GM12878 (cell line): ENCODE data around the gene APLP1. TPM values are rescaled to one million over a fixed set of nuclear protein-coding genes. Genes with fewer than 3 reads are reported as not detected.

Source experiments
- ATAC-seq: fragments of 200-7000 bp; cut with Tn5 transposase; 3 replicates; pipeline ENCODE4 v1.9.1; 2020; ENCODE audit warnings: mild to moderate bottlenecking, moderate library complexity
- BruUV-seq: library from RNA; stranded (reverse); fragments of 400-500 nt; replicated peaks from 2 replicates; lab custom pipeline; 2021; lab: Mats Ljungman, UMichigan
- CTCF ChIA-PET: fragments of 300-600 bp; sonication (Branson Sonifier 250); formaldehyde crosslinking; extraction: SDS; loops from one replicate; lab custom pipeline; 2021; ENCODE audit warnings: inconsistent platforms; lab: Yijun Ruan, JAX
- POLR2A ChIA-PET: fragments of 350-600 bp; formaldehyde crosslinking; extraction: SDS; loops from one replicate; lab custom pipeline; 2021; ENCODE audit warnings: inconsistent platforms; lab: Charles Lee
- RAD21 ChIA-PET: fragments of 300-600 bp; sonication (Branson Sonifier 250); formaldehyde crosslinking; loops from one replicate; lab custom pipeline; 2023; ENCODE audit warnings: antibody characterized with exemption; ENCODE audit not compliant: unreplicated experiment; lab: Charles Lee
- SMC1A ChIA-PET: fragments of 300-600 bp; sonication (Branson Sonifier 250); formaldehyde crosslinking; loops from one replicate; lab custom pipeline; 2023; ENCODE audit not compliant: unreplicated experiment, uncharacterized antibody; lab: Charles Lee
- DNase-seq: peaks from one replicate; pipeline ENCODE4 v3.0.0-alpha.2; 2011; ENCODE audit warnings: low read depth, low spot score
- FAIRE-seq: peaks from 3 replicates; lab custom pipeline; 2011; peaks lifted over from hg19 to GRCh38; lab: Jason Lieb, UNC
- H2AFZ ChIP-seq: 2 replicates; pipeline ENCODE4 v1.6.0; 2011; ENCODE audit warnings: low read depth, low read length, control low read depth; ENCODE audit not compliant: control insufficient read depth
- H3K27ac ChIP-seq: 2 replicates; pipeline ENCODE4 v1.5.1; 2011; ENCODE audit warnings: control low read depth; ENCODE audit not compliant: control insufficient read depth, insufficient read depth
- H3K27me3 ChIP-seq, 2 experiments: replicated peaks in 1 of 2; 2 replicates each; pipeline versions ENCODE4 v1.6.0 to v1.6.1; 2011; ENCODE audit warnings: low read length in 1 of 2; ENCODE audit not compliant: control insufficient read depth in 2 of 2, insufficient read depth in 2 of 2
- H3K36me3 ChIP-seq, 2 experiments: 2 replicates each; pipeline ENCODE4 v1.5.1; 2011; ENCODE audit warnings: low read length in 1 of 2; ENCODE audit not compliant: control insufficient read depth in 2 of 2, insufficient read depth in 2 of 2
- H3K4me1 ChIP-seq: 2 replicates; pipeline ENCODE4 v1.6.1; 2011; ENCODE audit warnings: mild to moderate bottlenecking, low read length, moderate library complexity, mixed read lengths; ENCODE audit not compliant: control insufficient read depth, insufficient read depth
- H3K4me2 ChIP-seq: 2 replicates; pipeline ENCODE4 v1.6.0; 2011; ENCODE audit warnings: control low read depth; ENCODE audit not compliant: control insufficient read depth, insufficient read depth
- H3K4me3 ChIP-seq: fragments of 200-600 bp; sonication (generic); 2 replicates; pipeline ENCODE4 v1.5.1; 2016
- H3K79me2 ChIP-seq: 2 replicates; pipeline ENCODE4 v1.6.0; 2011; ENCODE audit warnings: low read length; ENCODE audit not compliant: control insufficient read depth, insufficient read depth
- H3K9ac ChIP-seq: 2 replicates; pipeline ENCODE4 v1.8.0; 2011; ENCODE audit warnings: low read length, control low read depth, mixed read lengths; ENCODE audit not compliant: control insufficient read depth, insufficient read depth
- H3K9me3 ChIP-seq: replicated peaks from 3 replicates; pipeline ENCODE4 v1.5.1; 2011; ENCODE audit warnings: mild to moderate bottlenecking, low read length; ENCODE audit not compliant: control insufficient read depth, insufficient read depth
- H4K20me1 ChIP-seq: 2 replicates; pipeline ENCODE4 v1.6.0; 2011; ENCODE audit not compliant: control insufficient read depth, insufficient read depth
- NRF1 ChIP-seq: conservative IDR thresholded peaks from 2 replicates; pipeline ENCODE4 v1.6.1; 2011; ENCODE audit warnings: mild to moderate bottlenecking, low read depth, low read length, improper control_type of control experiment
- RUNX3 ChIP-seq: IDR thresholded peaks from 2 replicates; pipeline ENCODE4 v1.6.1; 2012; ENCODE audit warnings: low read length, inconsistent platforms
- SMAD5 ChIP-seq: IDR thresholded peaks from 2 replicates; pipeline ENCODE4 v1.6.1; 2016; ENCODE audit warnings: antibody characterized with exemption, low read depth
- SP1 ChIP-seq: IDR thresholded peaks from one replicate; pipeline ENCODE4 v1.6.1; 2011; ENCODE audit warnings: low read depth, low read length
- TCF12 ChIP-seq: IDR thresholded peaks from 2 replicates; pipeline ENCODE4 v1.6.1; 2011; ENCODE audit warnings: low read depth, mild to moderate bottlenecking, low read length
- ZZZ3 ChIP-seq: IDR thresholded peaks from 2 replicates; pipeline ENCODE4 v1.6.1; 2011; ENCODE audit warnings: low read depth; ENCODE audit not compliant: control insufficient read depth, insufficient read length
- WGBS: methylation state at CpG from one replicate; pipeline ENCODE4 v1.1.6; 2016; ENCODE audit warnings: low lambda C conversion rate; ENCODE audit not compliant: insufficient replicate concordance, insufficient coverage; ENCODE audit errors: missing lambda C conversion rate; 5-methylcytosine and 5-hydroxymethylcytosine counted together
- in situ Hi-C: fragments of 300-500 bp; cut with MboI; formaldehyde crosslinking; loops from 9 replicates; pipeline ENCODE4 v1.14.3; 2018; ENCODE audit warnings: mixed read lengths
- intact Hi-C: fragments of 100-400 bp; cut with micrococcal nuclease; formaldehyde crosslinking; loops from one replicate; pipeline ENCODE4 v1.14.2; 2022; ENCODE audit not compliant: unreplicated experiment
- polyA plus RNA-seq, 11 experiments: library from polyadenylated mRNA; depleted of rRNA in 4 of 11; unstranded in 6 of 11; stranded (reverse) in 5 of 11; fragments of >200 nt; fragmentation: Nextera tagmentation in 4 of 11; fragmentation: Illumina TruSeq in 1 of 11; extraction: Ambion mirVana in 4 of 11; extraction: Trizol in 1 of 11; gene quantifications; 1 replicate in 1 of 11; 2 replicates in 10 of 11; pipeline versions ENCODE4 v1.2.1 to v1.2.3, GENCODE V29; 2011 to 2016; ENCODE audit warnings: inconsistent platforms in 2 of 11, missing spikeins in 2 of 11, low read depth in 1 of 11
- total RNA-seq, 4 experiments: library from RNA; depleted of rRNA in 3 of 4; stranded (reverse); fragments of >200 nt in 3 of 4; fragmentation: Illumina TruSeq in 1 of 4; extraction: Trizol in 1 of 4; gene quantifications; 2 replicates each; pipeline versions ENCODE4 v1.2.1 to v1.2.3, GENCODE V29; 2013 to 2021
- TF ChIP-seq, protein P1 (sequence below): fragments of 450-650 bp; IDR thresholded peaks from 2 replicates; pipeline ENCODE4 v1.6.1; 2016; ENCODE audit warnings: mild to moderate bottlenecking, moderate library complexity, borderline replicate concordance
- TF ChIP-seq, protein P2 (sequence below): IDR thresholded peaks from 2 replicates; pipeline ENCODE4 v1.6.1; 2012; ENCODE audit warnings: improper control_type of control experiment, low read depth, low read length; ENCODE audit not compliant: insufficient replicate concordance
- TF ChIP-seq, protein P3 (sequence below): fragments of 450-650 bp; IDR thresholded peaks from 2 replicates; pipeline ENCODE4 v1.6.1; 2018; ENCODE audit warnings: mild to moderate bottlenecking, low read depth, moderate library complexity; ENCODE audit not compliant: partially characterized antibody

The APLP1 gene
- total and polyA plus RNA-seq, 10 of the 15 experiments (the other 5 are each of a cell fraction or from before 2014, with no cell fraction given) = 0.07 to 2.2 (median 0.91) TPM; not detected in 1

DNA sequence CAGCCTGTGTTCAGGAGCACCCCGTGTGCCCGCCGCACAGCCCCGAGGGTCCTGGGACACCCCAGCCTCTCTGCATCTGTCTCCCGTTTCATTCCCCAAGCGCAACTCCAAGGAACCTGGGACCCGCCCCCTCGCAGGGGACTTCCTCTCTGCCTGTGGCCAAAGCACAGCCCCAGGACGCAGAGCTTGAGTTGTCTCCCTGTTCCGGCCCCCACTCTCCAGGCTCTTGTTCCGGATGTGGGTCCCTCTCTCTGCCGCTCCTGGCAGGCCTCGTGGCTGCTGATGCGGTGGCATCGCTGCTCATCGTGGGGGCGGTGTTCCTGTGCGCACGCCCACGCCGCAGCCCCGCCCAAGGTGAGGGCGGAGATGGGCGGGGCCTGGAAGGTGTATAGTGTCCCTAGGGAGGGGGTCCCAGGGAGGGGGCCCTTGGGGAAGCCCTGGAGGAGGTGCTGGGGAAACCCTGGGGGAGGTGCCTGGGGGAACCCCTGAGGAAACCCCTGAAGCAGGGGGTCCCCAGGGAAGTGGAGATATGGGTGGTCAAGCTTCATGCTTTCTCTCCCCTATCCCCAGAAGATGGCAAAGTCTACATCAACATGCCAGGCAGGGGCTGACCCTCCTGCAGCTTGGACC, 35.3 kb downstream of the APLP1 start:
- Histone ChIP-seq H3K79me2 (peaks cover 21% of the 10 kb centered on the region), H3K27me3 (no peaks in the 10 kb centered on the region), H3K36me3 (no peaks in the 10 kb centered on the region), H3K4me1 (peaks cover 39% of the 10 kb centered on the region), H3K9me3 (no peaks in the 10 kb centered on the region), H3K4me3 (peak overlapping the region; percentile 96), H3K27ac (peak overlapping the region; percentile 96), H3K4me2 (peak overlapping the region; percentile 98), H3K9ac (peak overlapping the region; percentile 82), H2AFZ (no peak overlapping the region), H4K20me1 (no peaks in the 10 kb centered on the region)
- no TSS peak for BruUV-seq
- DNase-seq = peak; percentile 84
- CTCF ChIA-PET = interaction anchor here (3.1 kb wide), 1 partner anchor 26 kb away, joined by 13 read pairs; no protein-coding TSS in a partner anchor
- in situ Hi-C loops (loop anchor here (10.0 kb wide), 1 partner anchor 569 kb away; no protein-coding TSS in a partner anchor), intact Hi-C loops (loop anchor here (5.0 kb wide), 1 partner anchor 191 kb away; no protein-coding TSS in a partner anchor)
- ATAC-seq = peak; percentile 70
- POLR2A ChIA-PET = interaction anchor here (0.6 to 2.4 kb wide), 8 partner anchors 10 to 207 kb away, joined by 3 to 22 read pairs (median 3); partner anchors contain the start of gene LIN37
- peak; percentile 78 for FAIRE-seq
- WGBS = under 1% methylated on average over 24 of the region's 24 CpGs
- SMC1A ChIA-PET = interaction anchor here (0.6 to 2.2 kb wide), 7 partner anchors 9 to 202 kb away, joined by 3 to 8 read pairs (median 3); no protein-coding TSS in a partner anchor
- RAD21 ChIA-PET = interaction anchor here (0.9 to 4.9 kb wide), 3 partner anchors 21 to 192 kb away, joined by 4 to 37 read pairs (median 4); no protein-coding TSS in a partner anchor
- TF ChIP-seq RUNX3 (peak; percentile 90), NRF1 (peak; percentile 26; the same call in 1 of the 2 replicates), TCF12 (peak; percentile 69; the same call in 1 of the 2 replicates), SMAD5 (no peak), ZZZ3 (no peak), SP1 (peak; percentile 74)
- TF ChIP-seq, protein P1, sequence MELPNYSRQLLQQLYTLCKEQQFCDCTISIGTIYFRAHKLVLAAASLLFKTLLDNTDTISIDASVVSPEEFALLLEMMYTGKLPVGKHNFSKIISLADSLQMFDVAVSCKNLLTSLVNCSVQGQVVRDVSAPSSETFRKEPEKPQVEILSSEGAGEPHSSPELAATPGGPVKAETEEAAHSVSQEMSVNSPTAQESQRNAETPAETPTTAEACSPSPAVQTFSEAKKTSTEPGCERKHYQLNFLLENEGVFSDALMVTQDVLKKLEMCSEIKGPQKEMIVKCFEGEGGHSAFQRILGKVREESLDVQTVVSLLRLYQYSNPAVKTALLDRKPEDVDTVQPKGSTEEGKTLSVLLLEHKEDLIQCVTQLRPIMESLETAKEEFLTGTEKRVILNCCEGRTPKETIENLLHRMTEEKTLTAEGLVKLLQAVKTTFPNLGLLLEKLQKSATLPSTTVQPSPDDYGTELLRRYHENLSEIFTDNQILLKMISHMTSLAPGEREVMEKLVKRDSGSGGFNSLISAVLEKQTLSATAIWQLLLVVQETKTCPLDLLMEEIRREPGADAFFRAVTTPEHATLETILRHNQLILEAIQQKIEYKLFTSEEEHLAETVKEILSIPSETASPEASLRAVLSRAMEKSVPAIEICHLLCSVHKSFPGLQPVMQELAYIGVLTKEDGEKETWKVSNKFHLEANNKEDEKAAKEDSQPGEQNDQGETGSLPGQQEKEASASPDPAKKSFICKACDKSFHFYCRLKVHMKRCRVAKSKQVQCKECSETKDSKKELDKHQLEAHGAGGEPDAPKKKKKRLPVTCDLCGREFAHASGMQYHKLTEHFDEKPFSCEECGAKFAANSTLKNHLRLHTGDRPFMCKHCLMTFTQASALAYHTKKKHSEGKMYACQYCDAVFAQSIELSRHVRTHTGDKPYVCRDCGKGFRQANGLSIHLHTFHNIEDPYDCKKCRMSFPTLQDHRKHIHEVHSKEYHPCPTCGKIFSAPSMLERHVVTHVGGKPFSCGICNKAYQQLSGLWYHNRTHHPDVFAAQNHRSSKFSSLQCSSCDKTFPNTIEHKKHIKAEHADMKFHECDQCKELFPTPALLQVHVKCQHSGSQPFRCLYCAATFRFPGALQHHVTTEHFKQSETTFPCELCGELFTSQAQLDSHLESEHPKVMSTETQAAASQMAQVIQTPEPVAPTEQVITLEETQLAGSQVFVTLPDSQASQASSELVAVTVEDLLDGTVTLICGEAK = peak; percentile 73; the same call in 1 of the 2 replicates
- TF ChIP-seq, protein P2, sequence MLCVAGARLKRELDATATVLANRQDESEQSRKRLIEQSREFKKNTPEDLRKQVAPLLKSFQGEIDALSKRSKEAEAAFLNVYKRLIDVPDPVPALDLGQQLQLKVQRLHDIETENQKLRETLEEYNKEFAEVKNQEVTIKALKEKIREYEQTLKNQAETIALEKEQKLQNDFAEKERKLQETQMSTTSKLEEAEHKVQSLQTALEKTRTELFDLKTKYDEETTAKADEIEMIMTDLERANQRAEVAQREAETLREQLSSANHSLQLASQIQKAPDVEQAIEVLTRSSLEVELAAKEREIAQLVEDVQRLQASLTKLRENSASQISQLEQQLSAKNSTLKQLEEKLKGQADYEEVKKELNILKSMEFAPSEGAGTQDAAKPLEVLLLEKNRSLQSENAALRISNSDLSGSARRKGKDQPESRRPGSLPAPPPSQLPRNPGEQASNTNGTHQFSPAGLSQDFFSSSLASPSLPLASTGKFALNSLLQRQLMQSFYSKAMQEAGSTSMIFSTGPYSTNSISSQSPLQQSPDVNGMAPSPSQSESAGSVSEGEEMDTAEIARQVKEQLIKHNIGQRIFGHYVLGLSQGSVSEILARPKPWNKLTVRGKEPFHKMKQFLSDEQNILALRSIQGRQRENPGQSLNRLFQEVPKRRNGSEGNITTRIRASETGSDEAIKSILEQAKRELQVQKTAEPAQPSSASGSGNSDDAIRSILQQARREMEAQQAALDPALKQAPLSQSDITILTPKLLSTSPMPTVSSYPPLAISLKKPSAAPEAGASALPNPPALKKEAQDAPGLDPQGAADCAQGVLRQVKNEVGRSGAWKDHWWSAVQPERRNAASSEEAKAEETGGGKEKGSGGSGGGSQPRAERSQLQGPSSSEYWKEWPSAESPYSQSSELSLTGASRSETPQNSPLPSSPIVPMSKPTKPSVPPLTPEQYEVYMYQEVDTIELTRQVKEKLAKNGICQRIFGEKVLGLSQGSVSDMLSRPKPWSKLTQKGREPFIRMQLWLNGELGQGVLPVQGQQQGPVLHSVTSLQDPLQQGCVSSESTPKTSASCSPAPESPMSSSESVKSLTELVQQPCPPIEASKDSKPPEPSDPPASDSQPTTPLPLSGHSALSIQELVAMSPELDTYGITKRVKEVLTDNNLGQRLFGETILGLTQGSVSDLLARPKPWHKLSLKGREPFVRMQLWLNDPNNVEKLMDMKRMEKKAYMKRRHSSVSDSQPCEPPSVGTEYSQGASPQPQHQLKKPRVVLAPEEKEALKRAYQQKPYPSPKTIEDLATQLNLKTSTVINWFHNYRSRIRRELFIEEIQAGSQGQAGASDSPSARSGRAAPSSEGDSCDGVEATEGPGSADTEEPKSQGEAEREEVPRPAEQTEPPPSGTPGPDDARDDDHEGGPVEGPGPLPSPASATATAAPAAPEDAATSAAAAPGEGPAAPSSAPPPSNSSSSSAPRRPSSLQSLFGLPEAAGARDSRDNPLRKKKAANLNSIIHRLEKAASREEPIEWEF = no peak
- TF ChIP-seq, protein P3, sequence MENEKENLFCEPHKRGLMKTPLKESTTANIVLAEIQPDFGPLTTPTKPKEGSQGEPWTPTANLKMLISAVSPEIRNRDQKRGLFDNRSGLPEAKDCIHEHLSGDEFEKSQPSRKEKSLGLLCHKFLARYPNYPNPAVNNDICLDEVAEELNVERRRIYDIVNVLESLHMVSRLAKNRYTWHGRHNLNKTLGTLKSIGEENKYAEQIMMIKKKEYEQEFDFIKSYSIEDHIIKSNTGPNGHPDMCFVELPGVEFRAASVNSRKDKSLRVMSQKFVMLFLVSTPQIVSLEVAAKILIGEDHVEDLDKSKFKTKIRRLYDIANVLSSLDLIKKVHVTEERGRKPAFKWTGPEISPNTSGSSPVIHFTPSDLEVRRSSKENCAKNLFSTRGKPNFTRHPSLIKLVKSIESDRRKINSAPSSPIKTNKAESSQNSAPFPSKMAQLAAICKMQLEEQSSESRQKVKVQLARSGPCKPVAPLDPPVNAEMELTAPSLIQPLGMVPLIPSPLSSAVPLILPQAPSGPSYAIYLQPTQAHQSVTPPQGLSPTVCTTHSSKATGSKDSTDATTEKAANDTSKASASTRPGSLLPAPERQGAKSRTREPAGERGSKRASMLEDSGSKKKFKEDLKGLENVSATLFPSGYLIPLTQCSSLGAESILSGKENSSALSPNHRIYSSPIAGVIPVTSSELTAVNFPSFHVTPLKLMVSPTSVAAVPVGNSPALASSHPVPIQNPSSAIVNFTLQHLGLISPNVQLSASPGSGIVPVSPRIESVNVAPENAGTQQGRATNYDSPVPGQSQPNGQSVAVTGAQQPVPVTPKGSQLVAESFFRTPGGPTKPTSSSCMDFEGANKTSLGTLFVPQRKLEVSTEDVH = no peak
